ENCODE measurements around the gene FGGY.

Gene FGGY

DNA sequence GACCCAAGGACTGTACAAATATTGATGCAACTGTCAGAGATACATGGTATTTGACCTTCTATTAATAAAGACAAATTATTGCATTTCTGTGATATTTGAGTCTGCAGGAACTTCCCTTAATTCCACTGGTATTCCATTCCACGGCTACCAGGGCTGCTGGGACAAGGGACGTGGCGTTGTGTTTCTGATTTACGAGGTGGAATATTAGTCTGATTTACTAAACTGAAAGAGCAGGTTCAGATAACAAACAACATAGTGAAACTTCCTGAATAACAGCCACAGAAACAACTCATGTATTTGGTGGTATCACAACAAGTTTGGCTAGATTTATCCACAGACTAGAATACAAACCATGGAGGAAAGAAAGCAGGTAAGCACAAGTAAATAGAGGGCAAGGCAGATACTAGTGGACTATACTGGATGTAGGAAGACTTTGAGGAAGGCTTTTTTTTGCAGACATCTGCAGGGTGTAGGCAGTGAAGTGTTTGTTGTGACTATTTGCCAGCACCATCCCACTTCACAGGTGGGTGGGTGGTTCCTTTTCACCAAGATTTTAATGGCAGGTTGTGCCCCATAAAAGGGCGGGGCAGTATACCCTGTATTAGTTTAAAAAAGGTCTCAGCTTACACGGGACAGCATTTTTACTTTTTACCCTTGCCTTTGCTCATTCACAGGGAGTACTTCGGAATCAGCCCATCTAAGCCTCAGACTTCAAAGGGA, 100.4 kb downstream of the FGGY start:
- in situ Hi-C loops (cut with MboI; ENCODE audit: low sequenced_read_pairs, unreplicated experiment): no loop called here
- TF ChIP-seq, protein P1, sequence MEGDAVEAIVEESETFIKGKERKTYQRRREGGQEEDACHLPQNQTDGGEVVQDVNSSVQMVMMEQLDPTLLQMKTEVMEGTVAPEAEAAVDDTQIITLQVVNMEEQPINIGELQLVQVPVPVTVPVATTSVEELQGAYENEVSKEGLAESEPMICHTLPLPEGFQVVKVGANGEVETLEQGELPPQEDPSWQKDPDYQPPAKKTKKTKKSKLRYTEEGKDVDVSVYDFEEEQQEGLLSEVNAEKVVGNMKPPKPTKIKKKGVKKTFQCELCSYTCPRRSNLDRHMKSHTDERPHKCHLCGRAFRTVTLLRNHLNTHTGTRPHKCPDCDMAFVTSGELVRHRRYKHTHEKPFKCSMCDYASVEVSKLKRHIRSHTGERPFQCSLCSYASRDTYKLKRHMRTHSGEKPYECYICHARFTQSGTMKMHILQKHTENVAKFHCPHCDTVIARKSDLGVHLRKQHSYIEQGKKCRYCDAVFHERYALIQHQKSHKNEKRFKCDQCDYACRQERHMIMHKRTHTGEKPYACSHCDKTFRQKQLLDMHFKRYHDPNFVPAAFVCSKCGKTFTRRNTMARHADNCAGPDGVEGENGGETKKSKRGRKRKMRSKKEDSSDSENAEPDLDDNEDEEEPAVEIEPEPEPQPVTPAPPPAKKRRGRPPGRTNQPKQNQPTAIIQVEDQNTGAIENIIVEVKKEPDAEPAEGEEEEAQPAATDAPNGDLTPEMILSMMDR (IDR thresholded peaks at IDR 0.05; ENCODE audit: borderline replicate concordance, control extremely low read depth, extremely low read depth, insufficient read depth, missing control alignments): no peak
- DNase-seq (ENCODE audit: low spot score): no peak

- in situ Hi-C loops (cut with MboI; ENCODE audit: low sequenced_read_pairs, unreplicated experiment): no loop called here
- no peak for DNase-seq (ENCODE audit: low spot score)
- TF ChIP-seq, protein P1 (IDR thresholded peaks at IDR 0.05; ENCODE audit: borderline replicate concordance, control extremely low read depth, extremely low read depth, insufficient read depth, missing control alignments): no peak
Observed at GRCh38 chr1:59399642-59400041, 102.7 kb downstream of the FGGY start.

GRCh38 chr1:59401581-59401980, 104.7 kb downstream of the FGGY start:
- in situ Hi-C loops (cut with MboI; ENCODE audit: low sequenced_read_pairs, unreplicated experiment): no loop called here
- DNase-seq (ENCODE audit: low spot score): no peak

DNA sequence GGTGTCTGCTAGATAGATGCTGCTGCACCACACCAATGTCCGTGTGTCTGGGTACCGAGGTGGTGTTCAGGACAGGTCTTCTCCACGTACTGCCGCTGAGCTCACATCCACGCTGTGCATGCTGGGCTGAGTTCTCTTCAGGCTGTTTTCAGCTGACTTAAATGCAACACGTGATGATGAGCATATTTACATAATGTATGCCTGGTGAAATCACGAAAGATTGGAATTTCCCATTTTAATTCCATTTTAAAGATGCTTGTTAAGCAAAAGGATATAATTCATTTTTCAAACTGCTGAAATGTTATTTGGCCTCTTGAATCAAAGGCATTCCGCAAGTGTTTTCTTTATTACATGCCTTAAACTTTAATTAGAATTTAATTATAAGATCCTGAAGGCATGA, 107.9 kb downstream of the FGGY start:
- in situ Hi-C loops (cut with MboI; ENCODE audit: low sequenced_read_pairs, unreplicated experiment): no loop called here
- TF ChIP-seq, protein P1 (IDR thresholded peaks at IDR 0.05; ENCODE audit: borderline replicate concordance, control extremely low read depth, extremely low read depth, insufficient read depth, missing control alignments): no peak
- no peak for DNase-seq (ENCODE audit: low spot score)

More at GRCh38 chr1:59401581-59401980, 104.7 kb downstream of the FGGY start:
- TF ChIP-seq, protein P1 (IDR thresholded peaks at IDR 0.05; ENCODE audit: borderline replicate concordance, control extremely low read depth, extremely low read depth, insufficient read depth, missing control alignments): no peak

- in situ Hi-C loops (cut with MboI; ENCODE audit: low sequenced_read_pairs, unreplicated experiment): no loop called here
- TF ChIP-seq, protein P1 (IDR thresholded peaks at IDR 0.05; ENCODE audit: borderline replicate concordance, control extremely low read depth, extremely low read depth, insufficient read depth, missing control alignments): no peak
- no peak for DNase-seq (ENCODE audit: low spot score)
Observed at GRCh38 chr1:59406437-59407164, 109.7 kb downstream of the FGGY start.

- no peak for DNase-seq (ENCODE audit: low spot score)
- in situ Hi-C loops (cut with MboI; ENCODE audit: low sequenced_read_pairs, unreplicated experiment): no loop called here
- TF ChIP-seq, protein P1 (IDR thresholded peaks at IDR 0.05; ENCODE audit: borderline replicate concordance, control extremely low read depth, extremely low read depth, insufficient read depth, missing control alignments): no peak
Observed at GRCh38 chr1:59408608-59409240, 111.8 kb downstream of the FGGY start.

All from GM13976 (cell line).